HG03108 (cell line): ENCODE results near the gene MUL1.
"Not testable (repeated sequence)": the region's sequence is repeated elsewhere in the genome, so short reads cannot be mapped to it uniquely, and the experiment has no call there.

ENCODE experiments used
- ATAC-seq: cut with Tn5 transposase; IDR thresholded peaks from one replicate; pipeline ENCODE4 v1.9.1; 2021; ENCODE audit warnings: moderate library complexity; ENCODE audit not compliant: unreplicated experiment

MUL1 gene

DNA sequence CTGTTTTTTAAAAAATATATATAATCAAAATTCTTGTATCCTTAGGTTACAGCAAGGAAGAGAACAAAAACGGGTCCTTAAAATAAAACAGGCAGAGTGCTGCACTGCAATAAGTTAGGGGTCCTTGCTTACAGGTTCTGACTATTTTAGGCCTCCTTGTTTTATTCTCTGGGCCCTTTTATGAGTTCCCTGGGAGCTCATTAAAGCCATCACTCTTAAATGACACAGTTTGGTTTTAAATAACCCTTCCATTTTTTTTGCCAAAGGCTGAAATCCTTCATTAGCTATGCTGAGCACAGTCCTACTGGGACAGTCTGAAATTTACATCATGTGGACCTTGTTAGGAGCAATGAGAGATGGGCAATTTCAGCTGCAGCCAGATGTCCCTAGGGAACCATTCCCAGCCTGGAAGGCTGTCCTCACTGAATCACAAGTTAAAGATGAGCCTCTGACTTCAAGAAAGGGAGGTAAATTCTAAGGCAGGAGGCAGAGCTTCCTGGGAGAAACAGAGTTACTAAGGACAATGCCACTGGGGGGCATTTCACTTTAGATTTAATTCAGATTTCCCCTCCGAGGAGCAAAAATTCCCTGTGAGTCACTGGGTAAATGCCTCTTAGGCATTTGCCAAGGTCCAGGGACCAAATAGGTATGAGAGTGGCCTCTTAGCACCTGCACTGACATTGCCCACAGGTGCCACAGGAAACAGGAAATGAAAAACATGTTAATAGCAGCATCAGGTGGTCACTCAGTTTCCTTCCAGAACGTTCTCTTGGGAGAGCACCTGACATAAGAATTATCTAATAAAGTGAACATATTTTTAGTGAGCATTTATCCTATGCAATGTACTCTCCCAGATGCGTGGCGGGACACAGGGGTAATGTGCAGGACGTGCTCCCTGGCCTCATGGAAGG, 3.8 kb upstream of the MUL1 start:
- ATAC-seq: no peak

DNA sequence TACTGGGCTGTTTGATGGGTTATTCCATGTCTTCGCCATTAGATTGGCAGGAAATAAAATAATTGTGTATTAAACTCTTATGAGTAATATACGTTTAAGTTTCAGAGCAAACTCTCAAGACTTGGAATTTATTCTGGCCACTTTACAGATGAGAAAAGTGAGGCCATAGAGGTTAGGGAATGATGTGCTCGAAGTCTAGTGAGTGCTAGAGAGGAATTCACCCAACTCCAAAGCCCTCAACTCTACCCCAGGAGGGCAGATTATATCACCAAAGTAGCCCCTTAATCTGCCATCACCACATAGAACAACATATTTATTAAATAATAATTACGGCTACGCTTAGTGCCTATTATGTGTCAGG, 440 bp upstream of the MUL1 start:
- ATAC-seq: no peak

DNA sequence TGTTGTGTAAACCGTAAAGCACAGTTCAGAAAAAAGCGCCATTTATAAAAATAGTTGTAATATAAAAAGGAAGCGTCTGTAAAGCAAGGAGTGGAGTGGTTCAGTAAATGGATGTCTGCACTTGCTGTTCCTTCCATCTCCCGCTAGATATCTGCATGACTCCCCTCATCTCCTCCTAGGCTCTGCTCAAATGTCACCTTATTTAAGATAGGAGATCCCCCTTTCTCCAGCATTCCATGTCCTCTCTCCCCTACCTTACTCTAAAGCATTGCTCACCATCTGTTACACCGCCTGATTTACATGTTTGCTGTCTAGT, 745 bp downstream of the MUL1 start:
- ATAC-seq: peak; percentile 7

DNA sequence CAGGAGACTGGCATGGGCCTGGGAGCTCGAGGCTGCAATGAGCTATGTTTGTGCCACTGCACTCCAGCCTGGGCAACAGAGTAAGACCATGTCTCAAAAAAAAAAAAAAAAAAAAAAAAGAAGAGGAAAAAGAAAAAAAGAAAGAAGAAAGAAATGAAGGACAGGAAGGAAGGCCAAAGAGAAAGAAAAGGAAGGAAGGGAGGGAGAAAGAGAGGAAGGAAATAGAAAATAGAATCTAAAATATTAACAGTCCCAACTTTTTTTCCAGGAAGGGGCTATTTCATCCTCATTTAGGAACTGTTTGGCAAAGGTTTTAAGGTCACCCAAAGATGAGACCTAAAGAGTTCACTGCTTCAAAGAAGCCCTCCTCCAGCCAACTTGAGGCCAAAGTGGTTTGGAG, 2.5 kb downstream of the MUL1 start:
- no peak for ATAC-seq

DNA sequence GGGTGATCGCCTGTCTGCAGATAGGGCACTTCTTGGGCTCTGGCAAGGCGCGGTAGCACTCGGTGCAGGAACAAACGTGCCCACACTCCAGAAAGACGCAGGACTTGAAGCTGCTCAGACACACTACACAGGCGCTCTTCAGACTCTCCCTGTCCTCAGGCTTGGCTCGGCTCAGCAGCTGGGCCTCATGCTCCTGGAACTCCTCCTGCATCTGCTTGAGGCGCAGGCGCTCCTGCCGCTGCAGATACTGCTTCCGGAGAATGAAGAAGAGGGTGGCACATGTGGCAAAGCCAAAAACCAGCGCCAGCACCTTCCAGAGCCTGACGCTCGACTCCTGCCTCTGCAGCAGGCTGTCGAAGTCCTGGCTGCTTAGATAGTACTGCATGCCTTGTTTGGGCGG, 7.2 kb downstream of the MUL1 start:
- no peak for ATAC-seq

DNA sequence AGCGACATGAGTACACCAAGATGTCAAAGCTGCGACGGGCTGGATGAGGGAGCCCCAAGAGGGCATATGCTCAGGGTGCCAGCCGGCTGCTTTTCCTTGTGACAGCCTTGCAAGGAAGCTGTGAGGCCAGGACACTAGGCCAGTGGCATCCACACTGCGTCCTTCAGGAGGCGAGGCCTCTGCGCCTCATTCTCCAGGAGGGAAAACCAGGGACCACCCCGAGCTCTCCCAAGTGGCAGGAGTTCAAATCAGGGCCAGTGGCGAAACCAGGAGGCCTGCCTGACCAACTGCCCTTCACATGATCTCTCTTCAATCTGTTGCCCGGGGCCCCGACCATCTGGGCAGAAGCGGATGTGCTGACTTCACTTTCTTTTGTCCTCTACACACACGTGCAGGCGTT, 8.2 kb downstream of the MUL1 start:
- ATAC-seq: no peak

DNA sequence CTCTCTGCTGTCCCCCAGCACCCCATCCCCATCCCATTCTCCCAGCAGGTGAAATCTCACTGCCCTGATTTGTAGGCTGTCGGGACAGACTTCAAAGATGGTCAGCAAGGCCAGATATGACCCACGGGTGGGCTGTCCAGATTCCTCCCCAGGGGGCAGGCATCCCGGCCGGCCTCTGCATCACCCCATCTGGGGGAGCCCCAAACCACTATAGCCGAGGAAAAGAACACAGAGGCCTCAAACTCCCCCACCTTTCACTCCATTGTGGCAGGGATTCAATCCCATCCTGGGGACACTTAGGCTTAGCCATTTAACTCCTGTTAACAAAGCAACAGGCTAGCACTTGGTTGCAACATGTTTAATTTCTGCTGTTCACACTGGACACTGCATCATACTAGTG, 8.8 kb downstream of the MUL1 start:
- ATAC-seq: no peak

DNA sequence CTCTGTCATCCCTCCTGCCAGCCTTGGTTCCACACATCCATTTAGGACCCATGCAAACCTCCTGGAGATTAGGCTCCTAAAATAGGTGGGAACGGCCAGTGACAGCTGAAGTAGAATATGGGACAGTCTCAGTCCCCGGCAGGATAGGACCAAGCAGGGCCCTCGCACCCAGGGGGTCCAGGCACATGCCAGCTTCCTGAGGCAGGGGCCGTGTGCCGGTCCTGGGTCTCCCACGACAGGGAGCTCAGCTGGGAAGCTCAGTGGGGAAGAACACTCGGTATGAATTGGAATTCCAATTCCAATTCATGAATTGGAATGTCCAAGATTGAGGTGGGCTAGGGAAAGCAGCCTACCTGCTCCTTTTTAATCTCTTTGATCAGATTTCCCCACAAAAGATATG, 9.8 kb downstream of the MUL1 start:
- ATAC-seq: no peak

DNA sequence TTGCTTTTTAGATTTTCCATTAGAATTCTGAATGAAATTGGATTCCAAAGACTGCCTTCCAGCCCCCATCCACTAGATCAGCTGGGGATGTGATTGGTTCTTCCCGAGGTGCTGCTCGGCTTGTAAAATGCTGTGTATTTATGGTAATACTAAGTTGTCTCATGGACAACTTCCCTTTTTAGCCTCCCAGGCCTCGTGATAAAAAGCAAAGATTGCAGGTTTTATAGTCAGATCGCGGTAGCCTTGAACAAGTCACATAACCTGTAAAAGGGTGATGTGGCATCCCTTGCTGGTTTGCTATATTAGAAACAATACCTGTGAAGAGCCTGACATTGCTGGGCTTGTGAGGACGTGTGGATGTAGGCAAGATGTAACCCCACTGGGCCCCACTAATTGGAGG, 10.4 kb downstream of the MUL1 start:
- no peak for ATAC-seq

DNA sequence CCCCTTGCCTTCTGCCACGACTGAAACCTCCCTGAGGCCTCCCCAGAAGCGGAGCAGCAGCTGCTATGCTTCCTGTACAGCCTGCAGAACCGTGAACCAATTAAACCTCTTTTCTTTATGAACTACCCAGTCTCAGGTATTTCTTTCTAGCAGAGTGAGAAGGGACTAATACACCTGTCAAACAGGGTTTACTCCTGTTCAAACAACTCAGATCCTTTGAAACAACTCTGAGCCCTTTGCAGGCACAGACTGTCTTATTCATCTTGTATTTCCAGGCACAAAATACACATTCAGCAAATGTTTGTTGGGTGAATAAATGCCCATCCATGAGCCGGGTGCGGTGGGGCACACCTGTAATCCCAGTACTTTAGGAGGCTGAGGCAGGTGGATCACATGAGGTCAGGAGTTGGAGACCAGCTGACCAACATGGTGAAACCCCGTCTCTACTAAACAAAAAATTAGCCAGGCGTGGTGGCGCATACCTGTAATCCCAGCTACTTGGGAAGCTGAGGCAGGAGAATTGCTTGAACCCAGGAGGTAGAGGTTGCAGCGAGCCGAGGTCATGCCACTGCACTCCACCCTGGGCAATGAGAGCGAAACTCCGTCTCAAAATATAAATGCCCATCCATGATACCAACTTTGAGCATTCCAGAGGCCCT, 11.1 kb downstream of the MUL1 start:
- not testable (repeated sequence) for ATAC-seq

DNA sequence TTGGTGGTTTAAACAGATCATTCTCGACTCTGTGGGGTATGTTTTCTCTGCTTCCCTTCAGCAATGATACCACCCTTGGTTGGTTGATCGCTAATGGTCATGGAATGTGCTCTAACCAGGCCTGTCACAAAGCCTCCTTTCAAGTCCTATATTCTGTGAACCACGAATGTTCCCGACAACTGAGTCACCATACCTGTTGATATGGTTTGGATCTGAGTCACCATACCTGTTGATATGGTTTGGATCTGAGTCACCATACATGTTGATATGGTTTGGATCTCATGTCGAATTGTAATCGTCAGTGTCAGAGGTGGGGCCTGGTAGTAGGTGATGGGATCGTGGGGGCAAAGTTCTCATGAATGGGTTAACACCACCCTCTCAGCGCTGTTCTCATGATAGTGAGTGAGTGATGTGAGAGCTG, 11.7 kb downstream of the MUL1 start:
- ATAC-seq: no peak

DNA sequence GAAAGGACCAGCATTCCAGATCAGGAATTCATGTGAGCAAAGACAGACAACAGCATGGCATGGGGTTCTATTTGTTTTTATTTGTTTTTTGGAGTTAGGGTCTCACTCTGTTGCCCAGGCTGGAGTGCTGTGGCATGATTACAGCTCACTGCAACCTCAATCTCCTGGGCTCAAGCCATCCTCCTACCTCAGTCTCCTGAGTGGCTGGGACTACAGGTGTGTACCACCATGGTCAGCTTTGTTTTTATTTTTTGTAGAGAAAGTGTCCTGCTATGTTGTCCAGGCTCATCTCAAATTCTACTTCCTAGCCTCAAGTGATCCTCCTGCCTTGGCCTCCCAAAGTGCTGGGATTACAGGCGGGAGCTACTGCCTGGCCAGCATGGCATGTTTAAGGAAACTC, 12.3 kb downstream of the MUL1 start:
- ATAC-seq: no peak

DNA sequence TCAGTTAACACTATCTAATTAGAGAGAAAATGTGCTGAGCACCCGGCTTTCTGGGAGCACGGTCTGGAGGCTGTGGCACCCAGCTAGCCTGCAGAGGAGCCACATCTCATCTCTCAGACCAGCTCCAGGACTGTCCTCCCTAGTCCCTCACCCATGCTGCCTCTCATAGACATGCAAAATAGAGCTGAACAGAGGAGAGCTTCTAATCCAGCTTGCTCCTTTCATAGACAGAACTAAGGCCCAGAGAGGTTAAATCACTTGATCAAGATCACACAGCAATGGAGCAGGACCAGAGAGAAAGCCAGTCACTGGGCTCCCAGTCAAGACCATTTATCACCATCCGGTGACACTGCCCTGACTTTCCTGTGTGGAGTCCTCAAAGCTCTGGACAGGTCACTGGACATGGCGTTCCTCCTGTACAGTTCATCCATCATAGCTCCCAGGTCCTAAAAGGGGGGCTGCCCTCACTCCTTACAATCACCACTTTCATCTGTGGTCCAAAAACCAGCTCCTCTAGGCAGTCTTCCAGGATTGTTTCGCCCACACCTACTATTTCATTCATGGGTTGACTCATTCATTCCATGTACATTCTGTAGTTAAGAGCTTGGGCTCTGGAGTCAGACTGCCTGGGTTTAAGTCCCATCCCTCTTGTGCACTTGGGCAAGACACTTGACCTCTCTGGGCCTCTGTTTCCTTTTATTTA, 13.2 kb downstream of the MUL1 start:
- no peak for ATAC-seq

DNA sequence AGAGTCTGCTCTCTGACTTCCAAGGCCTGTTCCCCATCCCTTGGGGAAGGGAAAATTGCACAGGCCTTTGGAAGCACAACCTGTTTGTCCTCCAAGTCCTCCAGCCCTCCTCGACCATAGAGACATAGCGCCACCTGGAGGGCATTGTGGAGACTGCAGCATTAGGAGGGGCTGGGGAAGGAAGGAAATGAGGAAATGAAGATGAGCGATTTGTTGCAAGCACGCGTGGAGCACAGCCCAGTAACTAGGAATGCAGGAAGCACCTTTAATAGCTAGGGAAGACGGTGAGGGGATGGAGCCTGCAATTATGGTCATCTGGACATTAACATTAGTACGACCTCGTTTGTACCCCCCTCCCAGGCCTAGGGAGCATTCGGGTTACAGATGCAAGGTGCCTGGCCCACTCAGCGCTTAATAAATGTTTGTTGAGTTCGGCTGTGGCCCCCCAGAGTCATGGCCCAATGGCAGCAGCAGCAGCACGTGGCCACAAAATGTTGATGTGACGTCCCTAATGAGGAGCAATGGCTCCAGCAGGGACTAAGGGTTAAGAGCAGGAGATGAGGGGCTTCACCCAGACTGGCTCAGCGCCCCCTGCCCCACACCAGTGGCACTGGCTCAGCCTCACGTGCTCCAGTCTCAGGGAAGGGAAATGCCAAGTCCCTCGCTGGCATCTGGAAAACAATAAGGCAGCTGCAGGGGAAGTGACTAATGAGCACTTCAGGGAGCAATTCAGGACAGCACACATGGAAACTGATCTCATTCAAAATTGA, 13.9 kb downstream of the MUL1 start:
- no peak for ATAC-seq

DNA sequence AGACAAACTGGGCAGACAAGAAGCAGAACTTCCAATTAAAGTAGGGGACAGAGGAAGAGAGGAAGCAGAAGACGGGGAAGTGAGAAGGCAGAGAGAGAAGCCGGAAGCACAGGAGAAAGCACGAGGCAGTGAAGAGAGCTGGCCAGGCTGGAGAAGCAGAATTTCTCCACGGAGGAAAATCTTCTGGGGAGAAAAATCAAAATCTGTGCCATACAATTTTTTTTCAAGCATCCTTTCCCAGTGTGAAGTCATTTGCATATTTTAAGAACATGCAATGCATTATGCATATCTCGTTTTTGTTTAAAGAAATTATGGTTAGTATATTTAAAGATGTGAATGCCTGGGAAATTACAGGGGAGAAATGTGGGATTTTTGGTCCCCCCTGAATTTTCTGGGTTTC, 14.6 kb downstream of the MUL1 start:
- ATAC-seq: no peak

DNA sequence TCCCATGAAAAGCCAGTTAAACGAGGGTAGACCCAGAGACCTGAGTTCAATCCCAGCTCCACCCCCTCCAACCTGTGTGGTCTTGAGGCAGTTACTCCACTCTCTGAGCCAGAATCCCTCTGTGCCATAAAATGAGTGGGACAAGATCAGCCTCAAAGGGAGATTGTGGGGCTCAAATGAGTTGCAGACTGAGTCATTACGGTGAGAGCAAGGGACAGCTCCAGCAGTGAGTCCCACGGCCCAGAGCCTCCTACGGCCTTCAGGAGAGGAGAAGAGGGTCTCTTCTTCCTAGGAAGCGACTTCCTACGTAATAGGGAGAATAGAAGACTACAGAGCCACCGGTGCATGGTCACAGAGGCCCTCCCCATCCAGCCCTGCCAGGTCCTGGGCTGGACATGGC, 15.2 kb downstream of the MUL1 start:
- no peak for ATAC-seq

DNA sequence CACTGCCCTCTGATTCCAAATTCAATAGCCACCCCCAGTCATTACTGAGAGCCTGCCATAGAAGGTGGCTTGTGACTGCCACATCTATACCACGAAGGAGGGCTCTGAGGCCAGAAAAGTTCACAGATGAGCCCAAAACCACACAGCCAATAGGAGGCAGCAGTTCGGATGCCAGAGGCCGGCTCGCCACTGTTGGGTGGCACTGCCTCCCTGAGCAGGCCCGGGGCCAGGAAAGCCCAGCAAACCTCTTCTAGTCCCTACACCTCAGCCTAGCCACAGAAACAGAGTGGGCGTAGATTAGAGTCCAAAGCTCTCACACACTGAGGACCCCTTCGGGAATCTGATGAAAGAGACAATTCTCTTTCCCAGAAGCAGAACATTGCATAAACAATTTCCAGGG, 16.1 kb downstream of the MUL1 start:
- no peak for ATAC-seq

DNA sequence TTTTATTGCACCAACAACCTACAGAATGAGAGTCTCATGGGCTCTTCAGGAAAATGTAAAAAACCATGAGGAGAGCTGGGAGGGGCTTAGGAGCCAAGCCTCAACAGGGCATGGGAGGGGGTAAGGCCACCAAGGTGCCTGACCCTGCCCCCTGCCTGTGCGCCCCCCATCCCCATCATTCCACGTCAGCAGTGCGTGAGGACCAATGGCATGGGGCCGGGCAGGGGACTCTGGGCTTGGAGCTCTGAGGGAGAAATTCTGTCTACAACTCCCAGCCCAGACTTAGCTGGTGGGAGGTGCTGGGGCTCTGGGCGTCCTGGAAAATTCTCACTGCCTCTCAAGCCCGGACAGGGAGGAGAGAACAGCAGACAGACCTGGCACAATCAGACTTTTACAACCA, 16.8 kb downstream of the MUL1 start:
- ATAC-seq: no peak

DNA sequence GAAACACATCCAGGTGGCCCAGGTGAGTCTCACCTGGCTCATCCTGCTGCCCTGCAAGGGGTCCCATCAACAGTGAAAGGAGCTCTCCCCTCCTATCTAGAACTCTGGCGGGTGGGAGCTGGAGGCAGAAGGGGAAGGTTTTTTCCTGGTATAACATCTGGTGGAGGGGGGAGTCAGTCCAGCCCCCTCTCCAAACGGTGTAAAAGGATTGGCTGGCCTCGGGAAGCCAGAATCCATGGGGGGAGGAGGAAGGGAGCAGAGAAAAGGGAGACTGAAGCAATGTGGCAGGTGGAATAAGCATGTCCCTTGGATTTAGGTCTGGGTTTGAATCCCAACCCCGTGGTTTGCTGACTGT, 20.7 kb downstream of the MUL1 start:
- ATAC-seq: no peak

DNA sequence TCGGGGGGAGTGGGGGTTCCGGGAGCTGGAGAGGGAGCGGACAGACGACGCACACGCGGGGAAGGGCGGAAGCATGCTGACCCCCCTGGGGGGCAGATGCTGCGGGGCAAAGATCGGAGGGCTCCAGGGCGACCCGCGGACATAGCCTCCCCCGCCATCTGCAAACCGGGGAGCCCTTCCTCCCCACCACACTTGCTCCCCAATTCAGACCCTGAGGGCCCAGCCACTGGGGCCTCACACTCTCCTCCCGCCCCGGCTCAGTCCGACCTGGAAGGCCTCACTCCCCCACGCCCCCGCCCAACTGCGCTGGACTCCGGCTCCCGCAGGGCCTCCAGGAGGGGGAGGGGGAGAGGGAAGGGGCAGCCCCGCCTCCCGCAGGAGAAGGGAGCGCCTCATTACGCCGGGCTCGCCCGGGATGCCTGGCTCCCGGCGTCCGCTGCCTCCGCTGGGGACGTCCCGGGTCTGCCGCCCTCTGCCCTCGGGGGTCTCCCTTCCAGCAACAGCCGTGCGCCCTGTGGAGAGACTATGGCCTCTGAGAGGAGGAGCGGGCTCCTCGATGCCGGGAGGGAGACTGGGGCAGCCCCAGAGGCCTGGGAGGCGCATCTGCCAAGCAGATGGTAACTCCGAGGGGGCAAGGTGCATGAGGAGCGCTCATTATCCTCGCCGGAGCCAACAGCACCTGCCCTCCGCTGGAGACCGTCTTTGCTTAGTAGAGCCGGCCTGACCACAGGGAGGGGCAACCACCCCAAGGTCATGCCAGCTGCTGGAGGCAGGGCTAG, 21.3 kb downstream of the MUL1 start:
- ATAC-seq: no peak
